Measurements from ENCODE around the gene CCDC63. TPM values are rescaled to one million over a fixed set of nuclear protein-coding genes. Genes with fewer than 3 reads are reported as not detected.

Gene CCDC63
- total and polyA plus RNA-seq, 9 of the 15 experiments (the other 6 are each of a cell fraction or from before 2014, with no cell fraction given) = not detected

DNA sequence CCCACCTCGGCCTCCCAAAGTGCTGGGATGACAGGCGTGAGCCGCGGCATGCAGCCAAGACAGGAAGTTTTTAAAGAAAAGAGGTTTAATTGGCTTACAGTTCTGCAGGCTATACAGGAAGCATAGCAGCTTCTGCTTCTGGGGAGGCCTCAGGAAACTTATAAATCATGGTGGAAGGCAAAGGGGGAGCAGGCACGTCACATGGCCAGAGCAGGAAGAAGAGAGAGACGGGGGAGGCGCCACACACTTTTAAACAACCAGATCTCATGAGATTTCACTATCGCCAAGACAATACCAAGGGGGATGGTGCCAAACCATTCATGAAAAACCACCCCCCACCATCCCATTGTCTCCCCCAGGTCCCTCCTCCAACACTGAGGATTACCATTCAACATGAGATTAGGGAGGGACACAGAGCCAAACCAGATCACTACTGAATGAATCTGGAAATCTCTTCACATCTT, 14.1 kb downstream of the CCDC63 start (continued):
- TF ChIP-seq, protein P1, sequence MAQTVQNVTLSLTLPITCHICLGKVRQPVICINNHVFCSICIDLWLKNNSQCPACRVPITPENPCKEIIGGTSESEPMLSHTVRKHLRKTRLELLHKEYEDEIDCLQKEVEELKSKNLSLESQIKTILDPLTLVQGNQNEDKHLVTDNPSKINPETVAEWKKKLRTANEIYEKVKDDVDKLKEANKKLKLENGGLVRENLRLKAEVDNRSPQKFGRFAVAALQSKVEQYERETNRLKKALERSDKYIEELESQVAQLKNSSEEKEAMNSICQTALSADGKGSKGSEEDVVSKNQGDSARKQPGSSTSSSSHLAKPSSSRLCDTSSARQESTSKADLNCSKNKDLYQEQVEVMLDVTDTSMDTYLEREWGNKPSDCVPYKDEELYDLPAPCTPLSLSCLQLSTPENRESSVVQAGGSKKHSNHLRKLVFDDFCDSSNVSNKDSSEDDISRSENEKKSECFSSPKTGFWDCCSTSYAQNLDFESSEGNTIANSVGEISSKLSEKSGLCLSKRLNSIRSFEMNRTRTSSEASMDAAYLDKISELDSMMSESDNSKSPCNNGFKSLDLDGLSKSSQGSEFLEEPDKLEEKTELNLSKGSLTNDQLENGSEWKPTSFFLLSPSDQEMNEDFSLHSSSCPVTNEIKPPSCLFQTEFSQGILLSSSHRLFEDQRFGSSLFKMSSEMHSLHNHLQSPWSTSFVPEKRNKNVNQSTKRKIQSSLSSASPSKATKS (CRISPR knock-in tag; IDR thresholded peaks at IDR 0.05) = no peak
- TF ChIP-seq SIN3A (IDR thresholded peaks at IDR 0.05; ENCODE audit: borderline replicate concordance in 2 of 2, control insufficient read depth in 1 of 2, low read depth in 2 of 2, low read length in 2 of 2) (no peak), ZNF57 (CRISPR knock-in tag; IDR thresholded peaks at IDR 0.05) (no peak), GATA2 (CRISPR knock-in tag; IDR thresholded peaks at IDR 0.05) (no peak), ETV6 (IDR thresholded peaks at IDR 0.05; ENCODE audit: borderline replicate concordance in 1 of 2, low read depth in 2 of 2, low read length in 1 of 2) (no peak), ETV6 (CRISPR knock-in tag; IDR thresholded peaks at IDR 0.05; ENCODE audit: borderline replicate concordance) (no peak), ZNF165 (CRISPR knock-in tag; IDR thresholded peaks at IDR 0.05; ENCODE audit: borderline replicate concordance) (peak; percentile 83; the same call in 1 of the 2 replicates), PURB (CRISPR knock-in tag; IDR thresholded peaks at IDR 0.05; ENCODE audit: low read depth) (no peak), CREB1 (IDR thresholded peaks at IDR 0.05) (no peak), CREB1 (CRISPR knock-in tag; IDR thresholded peaks at IDR 0.05) (no peak), MEIS2 (IDR thresholded peaks at IDR 0.05; ENCODE audit: partially characterized antibody) (peak; percentile 83), ELF2 (CRISPR knock-in tag; IDR thresholded peaks at IDR 0.05) (peak; percentile 54; the same call in 1 of the 2 replicates)
- TF ChIP-seq, protein P2, sequence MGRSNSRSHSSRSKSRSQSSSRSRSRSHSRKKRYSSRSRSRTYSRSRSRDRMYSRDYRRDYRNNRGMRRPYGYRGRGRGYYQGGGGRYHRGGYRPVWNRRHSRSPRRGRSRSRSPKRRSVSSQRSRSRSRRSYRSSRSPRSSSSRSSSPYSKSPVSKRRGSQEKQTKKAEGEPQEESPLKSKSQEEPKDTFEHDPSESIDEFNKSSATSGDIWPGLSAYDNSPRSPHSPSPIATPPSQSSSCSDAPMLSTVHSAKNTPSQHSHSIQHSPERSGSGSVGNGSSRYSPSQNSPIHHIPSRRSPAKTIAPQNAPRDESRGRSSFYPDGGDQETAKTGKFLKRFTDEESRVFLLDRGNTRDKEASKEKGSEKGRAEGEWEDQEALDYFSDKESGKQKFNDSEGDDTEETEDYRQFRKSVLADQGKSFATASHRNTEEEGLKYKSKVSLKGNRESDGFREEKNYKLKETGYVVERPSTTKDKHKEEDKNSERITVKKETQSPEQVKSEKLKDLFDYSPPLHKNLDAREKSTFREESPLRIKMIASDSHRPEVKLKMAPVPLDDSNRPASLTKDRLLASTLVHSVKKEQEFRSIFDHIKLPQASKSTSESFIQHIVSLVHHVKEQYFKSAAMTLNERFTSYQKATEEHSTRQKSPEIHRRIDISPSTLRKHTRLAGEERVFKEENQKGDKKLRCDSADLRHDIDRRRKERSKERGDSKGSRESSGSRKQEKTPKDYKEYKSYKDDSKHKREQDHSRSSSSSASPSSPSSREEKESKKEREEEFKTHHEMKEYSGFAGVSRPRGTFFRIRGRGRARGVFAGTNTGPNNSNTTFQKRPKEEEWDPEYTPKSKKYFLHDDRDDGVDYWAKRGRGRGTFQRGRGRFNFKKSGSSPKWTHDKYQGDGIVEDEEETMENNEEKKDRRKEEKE (IDR thresholded peaks at IDR 0.05; ENCODE audit: borderline replicate concordance in 1 of 2, control insufficient read depth in 1 of 2, low read depth in 2 of 2, low read length in 1 of 2) = no peak
- TF ChIP-seq, protein P3, sequence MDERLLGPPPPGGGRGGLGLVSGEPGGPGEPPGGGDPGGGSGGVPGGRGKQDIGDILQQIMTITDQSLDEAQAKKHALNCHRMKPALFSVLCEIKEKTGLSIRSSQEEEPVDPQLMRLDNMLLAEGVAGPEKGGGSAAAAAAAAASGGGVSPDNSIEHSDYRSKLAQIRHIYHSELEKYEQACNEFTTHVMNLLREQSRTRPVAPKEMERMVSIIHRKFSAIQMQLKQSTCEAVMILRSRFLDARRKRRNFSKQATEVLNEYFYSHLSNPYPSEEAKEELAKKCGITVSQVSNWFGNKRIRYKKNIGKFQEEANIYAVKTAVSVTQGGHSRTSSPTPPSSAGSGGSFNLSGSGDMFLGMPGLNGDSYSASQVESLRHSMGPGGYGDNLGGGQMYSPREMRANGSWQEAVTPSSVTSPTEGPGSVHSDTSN (CRISPR knock-in tag; IDR thresholded peaks at IDR 0.05; ENCODE audit: low read depth) = no peak
- TF ChIP-seq, protein P3 (tag; conservative IDR thresholded peaks at IDR 0.05; ENCODE audit: low read depth) = peak; percentile 71; the same call in 1 of the 2 replicates
- TF ChIP-seq, protein P4, sequence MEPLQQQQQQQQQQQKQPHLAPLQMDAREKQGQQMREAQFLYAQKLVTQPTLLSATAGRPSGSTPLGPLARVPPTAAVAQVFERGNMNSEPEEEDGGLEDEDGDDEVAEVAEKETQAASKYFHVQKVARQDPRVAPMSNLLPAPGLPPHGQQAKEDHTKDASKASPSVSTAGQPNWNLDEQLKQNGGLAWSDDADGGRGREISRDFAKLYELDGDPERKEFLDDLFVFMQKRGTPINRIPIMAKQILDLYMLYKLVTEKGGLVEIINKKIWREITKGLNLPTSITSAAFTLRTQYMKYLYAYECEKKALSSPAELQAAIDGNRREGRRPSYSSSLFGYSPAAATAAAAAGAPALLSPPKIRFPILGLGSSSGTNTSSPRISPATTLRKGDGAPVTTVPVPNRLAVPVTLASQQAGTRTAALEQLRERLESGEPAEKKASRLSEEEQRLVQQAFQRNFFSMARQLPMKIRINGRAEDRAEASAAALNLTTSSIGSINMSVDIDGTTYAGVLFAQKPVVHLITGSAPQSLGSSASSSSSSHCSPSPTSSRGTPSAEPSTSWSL (CRISPR knock-in tag; IDR thresholded peaks at IDR 0.05; ENCODE audit: borderline replicate concordance) = no peak

All from K562 (cell line).